H9 (cell line): ENCODE data around the gene ENOPH1. TPM values are rescaled to one million over a fixed set of nuclear protein-coding genes. Genes with fewer than 3 reads are reported as not detected.

ENCODE experiments used
- DNase-seq: peaks from one replicate; pipeline ENCODE4 v3.0.0-alpha.2; 2017
- H2AFZ ChIP-seq: one replicate; pipeline ENCODE4 v1.6.1; 2013; ENCODE audit warnings: mild to moderate bottlenecking, low read length, control low read depth, moderate library complexity
- H2AK5ac ChIP-seq: 2 replicates; pipeline ENCODE4 v1.6.1; 2013; ENCODE audit warnings: low read length, control low read depth, mixed read lengths; ENCODE audit not compliant: insufficient read length
- H2BK120ac ChIP-seq: one replicate; pipeline ENCODE4 v1.6.1; 2013; ENCODE audit warnings: low read depth, mild to moderate bottlenecking, low read length, control low read depth, inconsistent platforms; ENCODE audit not compliant: poor library complexity, severe bottlenecking
- H2BK12ac ChIP-seq: 2 replicates; pipeline ENCODE4 v1.6.1; 2013; ENCODE audit warnings: low read length, control low read depth, mixed read lengths, low read depth; ENCODE audit not compliant: insufficient read length
- H2BK15ac ChIP-seq: 2 replicates; pipeline ENCODE4 v1.6.1; 2013; ENCODE audit warnings: low read depth, low read length, control low read depth
- H2BK20ac ChIP-seq: one replicate; pipeline ENCODE4 v1.6.1; 2013; ENCODE audit warnings: low read depth, mild to moderate bottlenecking, low read length, control low read depth, inconsistent platforms; ENCODE audit not compliant: poor library complexity, severe bottlenecking
- H2BK5ac ChIP-seq: 2 replicates; pipeline ENCODE4 v1.6.1; 2013; ENCODE audit warnings: low read length, control low read depth, mixed read lengths; ENCODE audit not compliant: insufficient read length
- H3K14ac ChIP-seq: 2 replicates; pipeline ENCODE4 v1.6.1; 2013; ENCODE audit warnings: low read length, control low read depth; ENCODE audit not compliant: insufficient read depth
- H3K18ac ChIP-seq: 2 replicates; pipeline ENCODE4 v1.6.1; 2013; ENCODE audit warnings: low read depth, mild to moderate bottlenecking, mixed read lengths, low read length, control low read depth; ENCODE audit not compliant: insufficient read length
- H3K23ac ChIP-seq: 2 replicates; pipeline ENCODE4 v1.6.1; 2013; ENCODE audit warnings: low read length, control low read depth, mixed read lengths, low read depth; ENCODE audit not compliant: insufficient read length
- H3K23me2 ChIP-seq: 2 replicates; pipeline ENCODE4 v1.6.1; 2013; ENCODE audit warnings: low read depth, mild to moderate bottlenecking, mixed read lengths, low read length, control low read depth; ENCODE audit not compliant: insufficient read length, poor library complexity, severe bottlenecking
- H3K27ac ChIP-seq: 2 replicates; pipeline ENCODE4 v1.5.1; 2013; ENCODE audit warnings: low read length, control low read depth, mixed read lengths, low read depth; ENCODE audit not compliant: insufficient read length
- H3K27me3 ChIP-seq: 2 replicates; pipeline ENCODE4 v1.6.1; 2013; ENCODE audit warnings: low read length, control low read depth, inconsistent platforms; ENCODE audit not compliant: insufficient read depth
- H3K4ac ChIP-seq: 2 replicates; pipeline ENCODE4 v1.6.1; 2013; ENCODE audit warnings: low read depth, mild to moderate bottlenecking, control low read depth, inconsistent platforms, low read length, moderate library complexity
- H3K4me1 ChIP-seq: 2 replicates; pipeline ENCODE4 v1.6.1; 2013; ENCODE audit warnings: low read length, control low read depth, inconsistent platforms; ENCODE audit not compliant: insufficient read depth
- H3K4me2 ChIP-seq: 2 replicates; pipeline ENCODE4 v1.6.1; 2013; ENCODE audit warnings: low read length, control low read depth, mixed read lengths; ENCODE audit not compliant: insufficient read length, insufficient read depth
- H3K56ac ChIP-seq: 2 replicates; pipeline ENCODE4 v1.6.1; 2013; ENCODE audit warnings: low read depth, mild to moderate bottlenecking, mixed read lengths, low read length, control low read depth; ENCODE audit not compliant: insufficient read length
- H3K79me1 ChIP-seq: 2 replicates; pipeline ENCODE4 v1.6.1; 2013; ENCODE audit warnings: low read depth, mild to moderate bottlenecking, moderate library complexity, low read length, control low read depth, inconsistent platforms; ENCODE audit not compliant: insufficient read depth, poor library complexity, severe bottlenecking
- H3K79me2 ChIP-seq: 2 replicates; pipeline ENCODE4 v1.6.1; 2013; ENCODE audit warnings: low read length, control low read depth, inconsistent platforms; ENCODE audit not compliant: insufficient read depth
- H3K9ac ChIP-seq: 2 replicates; pipeline ENCODE4 v1.6.1; 2013; ENCODE audit warnings: low read length, control low read depth, mixed read lengths; ENCODE audit not compliant: insufficient read length; ENCODE audit errors: extremely low read depth
- H3K9me3 ChIP-seq: one replicate; pipeline ENCODE4 v1.6.1; 2013; ENCODE audit warnings: low read depth, low read length, inconsistent platforms; ENCODE audit not compliant: control insufficient read depth
- H3T11ph ChIP-seq: one replicate; pipeline ENCODE4 v1.6.1; 2013; ENCODE audit warnings: mild to moderate bottlenecking, low read length, control low read depth, inconsistent platforms
- H4K20me1 ChIP-seq: one replicate; pipeline ENCODE4 v1.6.1; 2013; ENCODE audit not compliant: control insufficient read depth, insufficient read length, insufficient read depth
- H4K5ac ChIP-seq: 2 replicates; pipeline ENCODE4 v1.6.1; 2013; ENCODE audit warnings: low read depth, mild to moderate bottlenecking, mixed read lengths, low read length, control low read depth; ENCODE audit not compliant: insufficient read length
- H4K8ac ChIP-seq: replicated peaks from 2 replicates; pipeline ENCODE4 v1.6.1; 2013; ENCODE audit warnings: low read length, control low read depth, mixed read lengths, low read depth; ENCODE audit not compliant: insufficient read length
- H4K91ac ChIP-seq: 2 replicates; pipeline ENCODE4 v1.6.1; 2013; ENCODE audit warnings: low read depth, mild to moderate bottlenecking, moderate library complexity, mixed read lengths, low read length, control low read depth; ENCODE audit not compliant: insufficient read length
- H3K27ac Mint-ChIP-seq, 3 experiments: 2 replicates in 2 of 3; 3 replicates in 1 of 3; pipeline ENCODE4 v1.8.0; 2020 to 2021; ENCODE audit warnings: mixed read lengths in 3 of 3, mild to moderate bottlenecking in 1 of 3, moderate library complexity in 1 of 3
- H3K27me3 Mint-ChIP-seq: 2 replicates; pipeline ENCODE4 v1.8.0; 2021; ENCODE audit warnings: low read depth, mild to moderate bottlenecking, moderate library complexity, mixed read lengths
- H3K36me3 Mint-ChIP-seq, 3 experiments: 2 replicates in 2 of 3; 3 replicates in 1 of 3; pipeline ENCODE4 v1.8.0; 2020 to 2021; ENCODE audit warnings: low read depth in 3 of 3, mixed read lengths in 3 of 3; ENCODE audit not compliant: insufficient read depth in 1 of 3
- H3K4me1 Mint-ChIP-seq, 2 experiments: 2 replicates each; pipeline ENCODE4 v1.8.0; 2020; ENCODE audit warnings: mixed read lengths in 2 of 2
- H3K4me3 Mint-ChIP-seq, 2 experiments: 2 replicates in 1 of 2; 3 replicates in 1 of 2; pipeline ENCODE4 v1.8.0; 2020 to 2021; ENCODE audit warnings: mild to moderate bottlenecking in 2 of 2, mixed read lengths in 2 of 2, moderate library complexity in 1 of 2
- H3K9me3 Mint-ChIP-seq, 2 experiments: 2 replicates in 1 of 2; 3 replicates in 1 of 2; pipeline ENCODE4 v1.8.0; 2020; ENCODE audit warnings: mild to moderate bottlenecking in 2 of 2, mixed read lengths in 2 of 2, moderate library complexity in 1 of 2
- CTCF ChIP-seq: fragments of 200-600 bp; sonication (generic); conservative IDR thresholded peaks from 3 replicates; pipeline ENCODE4 v1.8.0; 2021; ENCODE audit warnings: antibody characterized with exemption, mild to moderate bottlenecking
- WGBS: extraction: QIAGEN DNeasy Blood & Tissue Kit; methylation state at CpG from one replicate; pipeline ENCODE4 v1.1.7; 2013; ENCODE audit warnings: missing lambda C conversion rate, low lambda C conversion rate, mixed read lengths; ENCODE audit not compliant: insufficient read length; ENCODE audit errors: extremely low coverage; 5-methylcytosine and 5-hydroxymethylcytosine counted together
- total RNA-seq: library from RNA; stranded (reverse); gene quantifications from 2 replicates; pipeline ENCODE4 v1.2.1, GENCODE V29; 2021

Gene ENOPH1
- total RNA-seq, 1 experiment from 2014 or later: 62.4 TPM

- H2BK20ac ChIP-seq: no peak overlapping the region
- no peak overlapping the region for H3K4me2 ChIP-seq
- H4K5ac ChIP-seq: no peak overlapping the region
- no CpG with 5 or more reads among the region's 7 CpGs for WGBS
- no peak overlapping the region for H2AFZ ChIP-seq
- no peak overlapping the region for H2BK5ac ChIP-seq
- H2AK5ac ChIP-seq: no peak overlapping the region
- peak; percentile 82 for DNase-seq
- H3K23me2 ChIP-seq: no peaks in the 10 kb centered on the region
- Mint-ChIP-seq H3K27ac (no peak overlapping the region), H3K9me3 (no peaks in the 10 kb centered on the region), H3K4me3 (no peak overlapping the region), H3K36me3 (peaks cover 28 to 65% (median 41%) of the 10 kb centered on the region in 3 experiments), H3K27me3 (no peaks in the 10 kb centered on the region; the same call in 1 of the 2 replicates), H3K4me1 (peaks cover 2% of the 10 kb centered on the region in 2 experiments; a peak in 2 of 4 replicates)
- no peak overlapping the region for H3K9ac ChIP-seq
- no peak overlapping the region for H3K56ac ChIP-seq
- H3K79me2 ChIP-seq: no peaks in the 10 kb centered on the region
- H3K4ac ChIP-seq: no peak overlapping the region
- H4K8ac ChIP-seq: no peak overlapping the region
- no peak overlapping the region for H2BK15ac ChIP-seq
- no peak overlapping the region for H3T11ph ChIP-seq
- H3K23ac ChIP-seq: no peak overlapping the region
- no peak overlapping the region for H2BK12ac ChIP-seq
- no peak overlapping the region for H2BK120ac ChIP-seq
- H3K14ac ChIP-seq: no peak overlapping the region
- H3K79me1 ChIP-seq: no peaks in the 10 kb centered on the region
- no peak overlapping the region for H3K27ac ChIP-seq
- no peaks in the 10 kb centered on the region for H3K27me3 ChIP-seq
- peak; percentile 91 for TF ChIP-seq CTCF
- H4K20me1 ChIP-seq: no peaks in the 10 kb centered on the region
- H3K9me3 ChIP-seq: no peaks in the 10 kb centered on the region
- H3K18ac ChIP-seq: no peak overlapping the region
- H4K91ac ChIP-seq: no peak overlapping the region
- H3K4me1 ChIP-seq: no peaks in the 10 kb centered on the region
Measured at GRCh38 chr4:82462415-82462831, 32.0 kb downstream of the ENOPH1 start.
